ENCODE results near the gene ZNF334.

- no peak for TF ChIP-seq ZFX (IDR thresholded peaks at IDR 0.05; ENCODE audit: borderline replicate concordance)
- TF ChIP-seq, protein P1, sequence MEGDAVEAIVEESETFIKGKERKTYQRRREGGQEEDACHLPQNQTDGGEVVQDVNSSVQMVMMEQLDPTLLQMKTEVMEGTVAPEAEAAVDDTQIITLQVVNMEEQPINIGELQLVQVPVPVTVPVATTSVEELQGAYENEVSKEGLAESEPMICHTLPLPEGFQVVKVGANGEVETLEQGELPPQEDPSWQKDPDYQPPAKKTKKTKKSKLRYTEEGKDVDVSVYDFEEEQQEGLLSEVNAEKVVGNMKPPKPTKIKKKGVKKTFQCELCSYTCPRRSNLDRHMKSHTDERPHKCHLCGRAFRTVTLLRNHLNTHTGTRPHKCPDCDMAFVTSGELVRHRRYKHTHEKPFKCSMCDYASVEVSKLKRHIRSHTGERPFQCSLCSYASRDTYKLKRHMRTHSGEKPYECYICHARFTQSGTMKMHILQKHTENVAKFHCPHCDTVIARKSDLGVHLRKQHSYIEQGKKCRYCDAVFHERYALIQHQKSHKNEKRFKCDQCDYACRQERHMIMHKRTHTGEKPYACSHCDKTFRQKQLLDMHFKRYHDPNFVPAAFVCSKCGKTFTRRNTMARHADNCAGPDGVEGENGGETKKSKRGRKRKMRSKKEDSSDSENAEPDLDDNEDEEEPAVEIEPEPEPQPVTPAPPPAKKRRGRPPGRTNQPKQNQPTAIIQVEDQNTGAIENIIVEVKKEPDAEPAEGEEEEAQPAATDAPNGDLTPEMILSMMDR (IDR thresholded peaks at IDR 0.05): no peak
These were observed 37.1 kb upstream of the ZNF334 start, which contains the start of gene OCSTAMP for GRCh38 chr20:46550461-46550860.

All from 22Rv1 (cell line).